NCI-H1436 (cell line): ENCODE data around the gene MRPL49.
"Not testable (repeated sequence)": the region's sequence is repeated elsewhere in the genome, so short reads cannot be mapped to it uniquely, and the experiment has no call there.

ENCODE experiments used
- DNase-seq: peaks from one replicate; lab custom pipeline; 2025; lab: John Stamatoyannopoulos, UW

MRPL49 gene

DNA sequence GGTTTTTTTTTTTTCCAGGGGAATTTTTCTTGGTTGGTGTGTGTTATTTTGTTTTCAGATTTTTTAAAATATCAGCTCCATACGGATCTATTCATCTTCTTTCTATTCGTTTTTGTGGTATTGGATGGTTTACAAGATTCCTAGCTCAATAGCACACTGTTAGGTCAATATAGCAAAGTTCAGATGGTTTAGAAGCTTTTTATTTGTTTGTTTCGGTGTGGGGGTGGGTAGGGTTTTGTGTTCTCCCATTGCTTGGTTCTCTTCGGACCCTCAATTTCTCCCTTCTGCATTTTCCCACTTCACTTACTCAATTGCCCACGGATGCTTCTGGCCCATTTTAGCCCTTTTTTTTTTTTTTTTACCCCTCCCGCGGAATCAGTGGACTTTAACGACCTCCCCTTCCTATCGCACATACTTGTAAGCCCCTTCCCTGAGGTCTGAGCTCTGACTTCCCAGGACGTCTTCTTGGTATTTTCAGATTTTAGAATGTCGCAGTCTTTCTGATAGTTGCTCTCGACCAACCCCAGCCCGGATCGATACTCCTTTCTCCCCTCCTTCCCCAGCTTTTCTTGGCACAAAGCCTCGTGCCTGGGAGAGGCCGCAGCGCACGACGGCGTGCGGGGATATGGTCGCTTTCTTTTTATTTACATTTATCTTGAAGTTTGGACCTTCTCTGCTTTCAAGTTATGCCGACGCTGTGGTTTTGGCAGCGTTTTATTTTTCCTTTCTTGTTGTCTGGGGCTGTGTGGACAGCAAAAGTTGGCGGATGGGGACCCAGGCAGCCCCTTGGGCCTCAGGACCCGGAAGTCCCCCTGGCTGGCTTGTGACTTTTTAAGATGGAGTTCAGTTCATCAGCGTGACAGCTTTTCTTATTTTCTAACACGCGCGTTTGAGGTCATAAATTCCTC is 43.5 kb downstream of the MRPL49 start:
- DNase-seq, result no peak

GRCh38 chr11:65166893-65167292 is 44.8 kb downstream of the MRPL49 start:
- no peak for DNase-seq

DNA sequence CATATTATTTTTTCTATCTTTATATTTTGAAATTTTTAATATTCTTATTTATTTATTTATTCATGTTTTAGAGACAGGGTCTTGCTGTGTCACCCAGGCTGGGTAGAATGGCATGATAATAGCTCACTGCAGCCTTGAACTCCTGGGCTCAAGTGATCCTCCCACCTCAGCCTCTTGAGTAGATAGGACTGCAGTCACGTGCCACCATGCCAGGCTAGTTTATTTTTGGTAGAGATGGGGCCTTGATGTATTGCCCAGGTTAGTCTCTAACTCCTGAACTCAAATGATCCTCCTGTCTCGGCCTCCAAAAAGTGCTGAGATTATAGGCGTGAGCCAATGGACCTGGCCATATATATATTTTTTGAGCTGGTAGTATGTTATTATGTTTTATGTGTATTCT is 45.5 kb downstream of the MRPL49 start:
- DNase-seq, result no peak

GRCh38 chr11:65169164-65169641 is 47.1 kb downstream of the MRPL49 start:
- DNase-seq, result no peak

- DNase-seq, result no peak
Measured at GRCh38 chr11:65170058-65170534, 48.0 kb downstream of the MRPL49 start, which contains the start of gene SPDYC. TSS of gene SPDYC (plus strand) at chr11:65170233. CDS start at chr11:65171358, 1,125 bp downstream.

- no peak for DNase-seq
Measured at GRCh38 chr11:65172600-65172999, 50.5 kb downstream of the MRPL49 start.

GRCh38 chr11:65174571-65175010 is 52.5 kb downstream of the MRPL49 start:
- DNase-seq, result not testable (repeated sequence)
